Spinal cord (tissue), 10 donors: Measurements from ENCODE around the gene TRMT44. TPM values are rescaled to one million over a fixed set of nuclear protein-coding genes. Genes with fewer than 3 reads are reported as not detected.
"Not testable (repeated sequence)": the region's sequence is repeated elsewhere in the genome, so short reads cannot be mapped to it uniquely, and the experiment has no call there.

Experiments
- DNase-seq, 6 donors: peaks; one replicate each; pipeline versions ENCODE4 v3.0.0 to v3.0.0-alpha.2; 2013 to 2015; ENCODE audit warnings: low spot score in 6 of 6, low read depth in 4 of 6
- H3K27ac ChIP-seq: one replicate; pipeline ENCODE4 v1.5.1; 2013; ENCODE audit warnings: low read depth, low read length, control low read depth
- H3K27me3 ChIP-seq: one replicate; pipeline ENCODE4 v1.6.1; 2013; ENCODE audit warnings: low read length; ENCODE audit not compliant: control insufficient read depth, insufficient read depth
- H3K36me3 ChIP-seq: one replicate; pipeline ENCODE4 v1.6.1; 2013; ENCODE audit warnings: low read length; ENCODE audit not compliant: control insufficient read depth, insufficient read depth
- H3K4me1 ChIP-seq: one replicate; pipeline ENCODE4 v1.6.1; 2013; ENCODE audit warnings: low read length; ENCODE audit not compliant: control insufficient read depth, insufficient read depth
- H3K4me3 ChIP-seq: one replicate; pipeline ENCODE4 v1.5.1; 2013; ENCODE audit warnings: low read depth, low read length, control low read depth
- H3K9me3 ChIP-seq: one replicate; pipeline ENCODE4 v1.6.1; 2013; ENCODE audit warnings: low read length; ENCODE audit not compliant: control insufficient read depth, insufficient read depth
- WGBS: methylation state at CpG from one replicate; pipeline ENCODE4 v1.1.5; 2013; ENCODE audit warnings: missing lambda C conversion rate; ENCODE audit not compliant: insufficient coverage; 5-methylcytosine and 5-hydroxymethylcytosine counted together
- polyA plus RNA-seq, 2 donors: library from polyadenylated mRNA; unstranded; fragments of 120-200 nt; gene quantifications; one replicate each; pipeline ENCODE4 v1.2.1, GENCODE V29; 2013; ENCODE audit not compliant: insufficient read length in 2 of 2
- total RNA-seq, 2 donors: library from RNA; depleted of rRNA in 1 of 2; stranded (reverse); fragments of 120-200 nt in 1 of 2; fragments of >200 nt in 1 of 2; gene quantifications; one replicate each; pipeline versions ENCODE4 v1.2.3 to v1.2.4, GENCODE V29; 2013 to 2014
- donor health status: healthy.

Gene TRMT44
- total and polyA plus RNA-seq, 4 donors = 13.9 to 23.1 (median 15.5) TPM

DNA sequence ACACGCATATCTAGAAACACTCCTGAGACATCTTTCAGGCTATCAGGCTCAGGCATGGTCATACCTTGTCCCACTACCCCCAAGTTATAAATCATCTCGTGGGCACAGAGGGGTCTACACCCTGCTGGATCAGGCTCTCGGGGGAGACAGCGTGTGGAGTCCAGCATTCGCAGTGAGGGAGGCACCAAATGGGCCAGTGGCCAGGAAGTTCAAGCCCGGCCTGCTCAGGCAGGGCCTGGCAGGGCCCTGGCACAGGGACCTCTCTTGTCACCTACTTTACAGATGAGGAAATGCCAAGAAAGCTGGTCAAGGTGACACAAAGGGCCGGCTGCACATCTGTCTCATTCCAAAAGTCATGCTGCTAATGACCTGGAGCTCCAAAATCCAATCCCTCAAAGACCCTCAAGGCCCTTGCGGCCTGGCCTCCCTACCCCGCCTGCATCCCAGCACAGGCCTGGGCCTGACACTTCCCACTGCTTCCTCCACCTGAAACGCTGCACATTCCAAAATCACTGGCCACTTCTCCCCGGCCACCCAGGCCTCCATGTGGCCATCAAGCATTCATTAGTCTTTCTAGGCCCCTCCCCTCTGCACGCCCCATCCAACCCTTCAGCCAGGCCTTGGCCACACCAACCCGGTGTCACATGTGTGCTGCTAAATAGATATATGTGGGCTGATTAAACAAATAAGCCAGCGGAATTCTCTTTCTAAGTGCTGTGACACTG, 35.6 kb upstream of the TRMT44 start:
- H3K27me3 ChIP-seq = no peaks in the 10 kb centered on the region
- peaks cover 73% of the 10 kb centered on the region for H3K36me3 ChIP-seq
- no peak for DNase-seq
- H3K4me3 ChIP-seq = no peak overlapping the region
- WGBS = 88% methylated on average over 12 of the region's 14 CpGs
- no peak overlapping the region for H3K27ac ChIP-seq
- H3K9me3 ChIP-seq = no peaks in the 10 kb centered on the region
- peaks cover 21% of the 10 kb centered on the region for H3K4me1 ChIP-seq

DNA sequence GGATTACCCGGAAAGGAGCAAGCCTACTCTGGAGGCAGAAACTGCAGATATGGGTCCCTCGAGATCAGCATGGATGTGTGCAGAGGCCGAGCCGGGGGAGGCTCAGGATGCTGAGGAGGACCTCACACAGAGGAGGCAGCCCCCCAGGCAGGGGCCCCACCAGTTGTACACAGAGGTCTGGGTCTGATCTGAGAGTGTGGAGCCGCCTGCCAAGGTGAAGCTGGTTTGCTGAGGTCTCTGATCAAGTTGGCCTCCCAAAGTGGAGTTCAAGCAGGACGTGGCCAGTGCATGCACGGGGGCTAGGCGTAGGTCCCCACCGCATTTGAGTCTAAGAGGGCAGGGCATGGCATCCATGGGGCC, 35.1 kb upstream of the TRMT44 start:
- peaks cover 21% of the 10 kb centered on the region for H3K4me1 ChIP-seq
- H3K27ac ChIP-seq = no peak overlapping the region
- WGBS = 95% methylated on average over 9 of the region's 9 CpGs
- H3K36me3 ChIP-seq = peaks cover 76% of the 10 kb centered on the region
- no peaks in the 10 kb centered on the region for H3K9me3 ChIP-seq
- no peaks in the 10 kb centered on the region for H3K27me3 ChIP-seq
- no peak overlapping the region for H3K4me3 ChIP-seq
- no peak for DNase-seq

DNA sequence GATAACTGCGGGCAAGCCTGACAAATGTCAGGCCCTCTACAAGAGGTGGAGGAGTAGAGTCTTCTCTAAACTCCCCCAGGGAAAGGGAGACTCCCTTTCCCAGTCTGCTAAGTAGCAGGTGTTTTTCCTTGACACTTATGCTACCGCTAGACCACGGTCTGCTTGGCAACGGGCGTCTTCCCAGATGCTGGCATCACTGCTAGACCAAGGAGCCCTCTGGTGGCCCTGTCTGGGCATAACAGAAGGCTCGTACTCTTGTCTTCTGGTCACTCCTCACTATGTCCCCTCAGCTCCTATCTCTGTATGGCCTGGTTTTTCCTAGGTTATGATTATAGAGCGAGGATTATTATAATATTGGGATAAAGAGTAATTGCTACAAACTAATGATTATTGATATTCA, 33.7 kb upstream of the TRMT44 start:
- DNase-seq, H3K9me3 ChIP-seq, H3K27me3 ChIP-seq, H3K27ac ChIP-seq, H3K4me3 ChIP-seq: not testable (repeated sequence)
- Histone ChIP-seq H3K36me3 (peaks cover 81% of the 10 kb centered on the region), H3K4me1 (peaks cover 20% of the 10 kb centered on the region)
- WGBS = no CpG with 5 or more reads among the region's 7 CpGs

DNA sequence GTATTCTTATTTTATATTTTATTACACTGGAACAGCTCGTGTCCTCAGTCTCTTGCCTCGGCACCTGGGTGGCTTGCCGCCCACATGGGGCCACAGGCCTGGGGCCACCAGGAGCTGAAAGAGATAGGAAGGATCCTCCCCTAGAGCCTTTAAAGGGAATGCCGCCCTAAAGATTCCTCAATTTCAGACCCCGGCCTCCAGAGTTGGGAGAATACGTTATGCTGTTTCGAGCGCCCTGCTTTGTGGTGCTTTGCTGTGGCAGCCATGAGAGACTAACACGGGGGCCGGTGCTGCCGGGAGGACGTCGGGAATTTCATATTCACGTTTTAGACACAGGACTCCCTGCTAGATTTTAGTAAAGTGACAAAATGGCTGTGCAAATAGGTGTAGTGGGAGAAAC, 33.3 kb upstream of the TRMT44 start:
- Histone ChIP-seq H3K27me3 (no peaks in the 10 kb centered on the region), H3K4me1 (peaks cover 15% of the 10 kb centered on the region), H3K36me3 (peaks cover 81% of the 10 kb centered on the region), H3K9me3 (no peaks in the 10 kb centered on the region), H3K27ac (no peak overlapping the region), H3K4me3 (no peak overlapping the region)
- 97% methylated on average over 12 of the region's 14 CpGs for WGBS
- no peak for DNase-seq

DNA sequence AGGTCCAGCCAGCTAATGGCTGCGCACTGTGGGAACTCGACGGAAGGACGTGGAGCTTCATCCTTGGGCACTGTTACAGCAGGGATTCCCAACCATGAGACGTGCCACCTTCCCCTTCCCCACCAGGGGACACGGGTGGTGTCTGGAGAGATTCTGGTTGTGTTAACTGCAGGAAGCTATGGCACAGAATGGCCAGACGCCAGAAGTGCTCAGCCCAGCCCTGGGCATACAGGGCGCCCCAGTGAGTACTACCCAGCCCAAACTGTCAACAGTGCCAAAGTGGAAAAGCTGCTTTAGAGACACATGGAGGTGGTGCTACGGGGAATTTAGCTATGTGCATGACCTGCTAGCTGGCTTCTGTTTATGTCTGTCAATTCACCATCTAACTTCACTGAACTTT, 32.8 kb upstream of the TRMT44 start:
- no peaks in the 10 kb centered on the region for H3K27me3 ChIP-seq
- WGBS = 100% methylated on average over 3 of the region's 9 CpGs
- peaks cover 81% of the 10 kb centered on the region for H3K36me3 ChIP-seq
- H3K9me3 ChIP-seq = no peaks in the 10 kb centered on the region
- no peak for DNase-seq
- H3K27ac ChIP-seq = no peak overlapping the region
- H3K4me3 ChIP-seq = no peak overlapping the region
- H3K4me1 ChIP-seq = peaks cover 12% of the 10 kb centered on the region

DNA sequence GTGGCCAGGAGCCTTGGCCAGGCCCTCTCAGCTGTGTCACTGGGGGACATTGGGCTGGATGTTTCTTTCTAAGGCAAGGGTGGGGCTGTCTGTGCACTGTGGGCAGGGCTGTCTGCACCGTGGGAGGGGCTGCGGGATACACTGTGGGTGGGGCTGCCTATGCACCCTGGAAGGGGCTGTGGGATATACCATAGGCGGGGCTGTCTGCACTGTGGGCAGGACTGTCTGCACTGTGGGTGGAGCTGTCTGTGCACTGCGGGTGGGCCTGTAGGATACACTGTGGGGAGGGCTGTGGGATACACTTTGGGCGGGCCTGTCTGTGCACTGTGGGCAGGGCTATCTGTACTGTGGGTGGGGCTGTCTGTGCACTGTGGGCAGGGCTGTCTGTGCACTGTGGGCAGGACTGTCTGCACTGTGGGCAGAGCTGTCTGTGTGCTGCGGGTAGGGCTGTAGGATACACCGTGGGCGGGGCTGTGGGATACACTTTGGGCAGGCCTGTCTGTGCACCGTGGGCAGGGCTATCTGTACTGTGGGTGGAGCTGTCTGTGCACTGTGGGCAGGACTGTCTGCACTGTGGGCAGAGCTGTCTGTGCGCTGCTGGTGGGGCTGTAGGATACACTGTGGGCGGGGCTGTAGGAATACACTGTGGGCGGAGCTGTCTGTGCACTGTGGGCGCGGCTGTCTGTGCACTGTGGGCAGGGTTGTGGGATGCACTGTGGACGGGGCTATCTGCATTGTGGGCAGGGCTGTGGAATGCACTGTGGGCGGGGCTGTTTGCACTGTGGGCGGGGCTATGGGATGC, 31.1 kb upstream of the TRMT44 start:
- no peak for DNase-seq
- H3K36me3 ChIP-seq = peaks cover 81% of the 10 kb centered on the region
- H3K27me3 ChIP-seq = no peaks in the 10 kb centered on the region
- peaks cover 7% of the 10 kb centered on the region for H3K4me1 ChIP-seq
- H3K27ac ChIP-seq = no peak overlapping the region
- no peak overlapping the region for H3K4me3 ChIP-seq
- no peaks in the 10 kb centered on the region for H3K9me3 ChIP-seq
- WGBS = 94% methylated on average over 17 of the region's 17 CpGs

DNA sequence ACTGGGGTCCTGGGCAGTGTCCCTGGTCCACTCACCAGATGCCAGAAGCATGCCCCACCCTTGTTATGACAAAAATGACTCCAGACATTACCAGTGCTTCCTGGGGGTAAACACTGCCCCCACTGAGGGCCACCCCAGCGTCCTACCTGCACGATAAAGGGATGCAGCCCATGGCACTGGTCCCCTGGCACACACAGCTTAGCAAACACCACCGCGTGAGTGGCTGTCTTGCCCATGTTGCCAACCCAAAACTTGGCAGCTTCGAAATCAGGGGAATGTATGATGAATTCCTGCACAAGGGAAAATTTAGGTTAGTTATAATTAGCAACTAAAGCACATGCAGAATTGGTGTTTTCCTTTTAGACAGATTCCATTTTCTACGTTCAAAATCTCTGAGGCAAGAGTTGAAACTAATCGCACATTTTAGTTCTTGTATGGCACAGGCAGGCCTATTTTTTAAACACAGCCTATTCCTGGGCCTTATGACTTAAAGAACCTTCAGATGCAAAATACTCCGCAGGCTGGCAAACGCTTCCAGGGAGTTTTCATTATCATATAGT, 30.4 kb upstream of the TRMT44 start:
- Histone ChIP-seq H3K27ac (no peak overlapping the region), H3K27me3 (no peaks in the 10 kb centered on the region), H3K4me1 (peaks cover 7% of the 10 kb centered on the region), H3K4me3 (no peak overlapping the region), H3K9me3 (no peaks in the 10 kb centered on the region), H3K36me3 (peaks cover 78% of the 10 kb centered on the region)
- DNase-seq = peak in 1 of 6 donors; percentile 44
- WGBS = 95% methylated on average over 5 of the region's 9 CpGs

DNA sequence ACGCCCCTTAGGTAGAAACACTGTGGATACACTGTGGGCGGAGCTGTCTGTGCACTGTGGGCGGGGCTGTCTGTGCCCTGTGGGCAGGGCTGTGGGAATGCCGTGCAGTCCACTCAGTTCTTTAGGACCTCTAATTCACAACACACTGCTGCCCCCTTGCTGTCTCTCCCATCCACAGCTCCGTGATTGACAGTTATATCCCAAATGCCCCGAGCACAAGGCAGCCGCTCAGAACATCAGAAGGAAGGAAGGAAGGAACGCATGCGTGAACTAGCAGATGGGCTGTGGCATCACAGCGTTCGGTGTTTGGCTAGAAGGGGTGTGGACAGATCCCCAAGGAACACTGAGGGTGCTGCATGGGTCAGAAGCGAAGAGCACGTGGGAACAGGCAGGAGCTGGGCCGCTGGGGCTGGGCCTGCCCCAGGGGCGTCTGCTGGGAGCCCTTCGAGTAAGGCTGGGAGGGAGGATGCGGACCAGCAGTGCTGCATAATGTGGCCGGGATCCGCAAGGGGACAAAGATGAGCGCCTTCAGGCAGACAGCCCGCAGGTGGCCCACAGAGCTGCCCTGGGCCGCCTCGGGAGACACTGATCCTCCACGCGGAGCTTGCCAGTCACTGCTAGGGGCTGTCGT, 29.8 kb upstream of the TRMT44 start:
- H3K4me3 ChIP-seq = no peak overlapping the region
- H3K4me1 ChIP-seq = peaks cover 7% of the 10 kb centered on the region
- 45% methylated on average over 24 of the region's 26 CpGs for WGBS
- peak in 3 of 6 donors; percentile 52 to 87 (median 79) for DNase-seq
- H3K9me3 ChIP-seq = no peaks in the 10 kb centered on the region
- peaks cover 76% of the 10 kb centered on the region for H3K36me3 ChIP-seq
- H3K27me3 ChIP-seq = no peaks in the 10 kb centered on the region
- no peak overlapping the region for H3K27ac ChIP-seq

DNA sequence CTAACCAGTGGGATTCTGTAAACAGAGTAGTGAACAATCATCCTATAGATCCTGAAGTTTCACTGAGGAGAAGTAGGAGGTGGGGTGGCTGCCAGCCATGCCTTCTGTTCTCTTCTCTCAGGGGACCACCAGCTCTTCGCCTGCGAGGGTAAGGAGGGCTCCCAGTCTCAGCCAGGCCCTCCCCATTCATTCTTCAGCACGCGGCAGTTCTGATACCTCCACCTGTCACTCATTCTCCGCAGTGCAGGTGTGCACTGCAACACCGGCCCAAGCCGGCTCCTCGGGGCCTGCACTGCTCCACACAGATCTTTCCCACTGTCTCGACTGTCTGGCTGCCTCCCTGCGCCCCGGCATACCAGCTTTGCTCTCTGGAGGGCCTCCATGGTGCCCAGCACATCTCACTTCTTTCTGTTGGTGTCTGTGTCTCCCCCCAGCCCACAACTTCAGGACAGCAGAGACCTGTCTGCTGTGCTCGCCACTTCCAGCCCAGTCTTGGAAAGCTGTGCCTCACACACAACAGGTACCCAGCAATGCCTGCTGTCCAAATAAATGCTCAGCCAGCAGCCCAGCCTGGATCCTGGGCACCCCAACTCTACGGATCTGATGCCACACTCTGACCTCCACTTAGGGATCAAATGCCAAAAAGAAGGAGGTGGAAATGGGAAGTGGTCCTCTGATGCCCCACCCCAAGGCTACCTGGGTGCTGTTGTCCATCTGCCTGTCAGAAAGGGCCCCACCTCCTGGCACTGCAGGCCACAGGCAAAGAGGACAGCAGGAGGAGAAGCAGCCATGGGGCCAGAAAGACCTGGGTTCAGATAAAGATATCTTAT, 29.0 kb upstream of the TRMT44 start:
- Histone ChIP-seq H3K4me1 (peaks cover 7% of the 10 kb centered on the region), H3K27ac (no peak overlapping the region), H3K36me3 (peaks cover 76% of the 10 kb centered on the region), H3K27me3 (no peaks in the 10 kb centered on the region), H3K9me3 (no peaks in the 10 kb centered on the region), H3K4me3 (no peak overlapping the region)
- no peak for DNase-seq
- WGBS = 80% methylated on average over 12 of the region's 13 CpGs
